Hepatocyte (in vitro differentiated cells): ENCODE data around the gene TFDP1. TPM values are rescaled to one million over a fixed set of nuclear protein-coding genes. Genes with fewer than 3 reads are reported as not detected.

Source experiments
- DNase-seq: peaks from one replicate; pipeline ENCODE4 v3.0.0-alpha.2; 2016; ENCODE audit warnings: low spot score
- H2AFZ ChIP-seq: fragments of 200-600 bp; sonication (generic); 2 replicates; pipeline ENCODE4 v1.6.0; 2016; ENCODE audit warnings: antibody characterized with exemption, mild to moderate bottlenecking
- H3K27ac ChIP-seq: fragments of 200-600 bp; sonication (generic); 2 replicates; pipeline ENCODE4 v1.5.1; 2016; ENCODE audit warnings: mild to moderate bottlenecking
- H3K27me3 ChIP-seq: fragments of 200-600 bp; sonication (generic); 2 replicates; pipeline ENCODE4 v1.6.1; 2016
- H3K36me3 ChIP-seq: fragments of 200-600 bp; sonication (generic); replicated peaks from 2 replicates; pipeline ENCODE4 v1.5.1; 2016; ENCODE audit warnings: low read depth; ENCODE audit not compliant: insufficient read depth
- H3K4me1 ChIP-seq: fragments of 200-600 bp; sonication (generic); 2 replicates; pipeline ENCODE4 v1.5.1; 2016; ENCODE audit warnings: mild to moderate bottlenecking, moderate library complexity; ENCODE audit not compliant: insufficient read depth
- H3K4me2 ChIP-seq: fragments of 200-600 bp; sonication (generic); 2 replicates; pipeline ENCODE4 v1.6.0; 2016
- H3K4me3 ChIP-seq: fragments of 200-600 bp; sonication (generic); 2 replicates; pipeline ENCODE4 v1.5.1; 2016; ENCODE audit warnings: mild to moderate bottlenecking
- H3K79me2 ChIP-seq: fragments of 200-600 bp; sonication (generic); 2 replicates; pipeline ENCODE4 v1.6.0; 2017; ENCODE audit warnings: mild to moderate bottlenecking
- H3K9me2 ChIP-seq: fragments of 200-600 bp; sonication (generic); replicated peaks from 2 replicates; pipeline ENCODE4 v1.6.0; 2017; ENCODE audit warnings: mild to moderate bottlenecking; ENCODE audit not compliant: insufficient read depth
- H3K9me3 ChIP-seq: fragments of 200-600 bp; sonication (generic); 2 replicates; pipeline ENCODE4 v1.5.1; 2016; ENCODE audit warnings: low read depth, mild to moderate bottlenecking
- H4K20me1 ChIP-seq: fragments of 200-600 bp; sonication (generic); 2 replicates; pipeline ENCODE4 v1.6.0; 2016; ENCODE audit warnings: mild to moderate bottlenecking; ENCODE audit not compliant: insufficient read depth, poor library complexity, severe bottlenecking
- EZH2 ChIP-seq: fragments of 200-600 bp; sonication (generic); IDR thresholded peaks from 2 replicates; pipeline ENCODE4 v1.6.1; 2016; ENCODE audit warnings: antibody characterized with exemption, mild to moderate bottlenecking, borderline replicate concordance
- EZH2phosphoT487 ChIP-seq: fragments of 200-600 bp; sonication (generic); IDR thresholded peaks from one replicate; pipeline ENCODE4 v1.6.1; 2018; ENCODE audit warnings: antibody characterized with exemption, mild to moderate bottlenecking, low read depth, moderate library complexity; ENCODE audit not compliant: unreplicated experiment, severe bottlenecking
- WGBS: methylation state at CpG from one replicate; pipeline ENCODE4 v1.1.6; 2016; ENCODE audit warnings: low lambda C conversion rate; ENCODE audit errors: missing lambda C conversion rate; 5-methylcytosine and 5-hydroxymethylcytosine counted together
- polyA plus RNA-seq: library from polyadenylated mRNA; unstranded; fragments of >200 nt; fragmentation: Nextera tagmentation; extraction: Ambion mirVana; gene quantifications from 2 replicates; pipeline ENCODE4 v1.2.1, GENCODE V29; 2016
- total RNA-seq: library from RNA; depleted of rRNA; stranded (reverse); fragments of >200 nt; gene quantifications from 2 replicates; pipeline ENCODE4 v1.2.3, GENCODE V29; 2014
- TF ChIP-seq, protein P1 (sequence below): fragments of 200-600 bp; sonication (generic); IDR thresholded peaks from 2 replicates; pipeline ENCODE4 v1.5.1; 2016; ENCODE audit warnings: antibody characterized with exemption, mild to moderate bottlenecking; ENCODE audit not compliant: poor library complexity

Gene TFDP1
- total and polyA plus RNA-seq, 2 experiments from 2014 or later, result 54.0 to 62.9 TPM

DNA sequence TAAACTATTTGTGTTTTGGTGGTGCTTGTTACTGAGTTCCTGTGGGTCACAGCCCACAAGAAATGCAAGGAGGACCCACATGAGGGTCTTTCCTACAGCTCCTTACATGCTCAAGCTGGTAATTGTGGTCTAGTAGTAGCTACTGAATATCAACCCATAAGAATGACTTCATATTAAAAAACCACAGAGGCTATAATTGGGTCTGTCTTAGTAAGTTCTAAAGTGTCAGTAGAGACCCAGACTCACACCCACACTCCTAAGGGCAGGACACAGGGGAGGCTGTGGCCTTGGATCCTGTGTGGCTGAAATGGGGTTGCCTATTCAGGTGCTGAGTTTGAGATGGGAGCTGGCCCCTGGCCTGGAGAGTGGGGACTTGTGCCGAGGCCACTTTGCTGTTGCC is 19.6 kb downstream of the TFDP1 start:
- H3K27me3 ChIP-seq, result no peaks in the 10 kb centered on the region
- H4K20me1 ChIP-seq, result no peaks in the 10 kb centered on the region
- 100% methylated on average over 1 of the region's 1 CpG for WGBS
- no peaks in the 10 kb centered on the region for H3K9me3 ChIP-seq
- DNase-seq, result no peak
- peaks cover 78% of the 10 kb centered on the region for H3K79me2 ChIP-seq
- no peak overlapping the region for H3K4me3 ChIP-seq
- TF ChIP-seq, protein P1, sequence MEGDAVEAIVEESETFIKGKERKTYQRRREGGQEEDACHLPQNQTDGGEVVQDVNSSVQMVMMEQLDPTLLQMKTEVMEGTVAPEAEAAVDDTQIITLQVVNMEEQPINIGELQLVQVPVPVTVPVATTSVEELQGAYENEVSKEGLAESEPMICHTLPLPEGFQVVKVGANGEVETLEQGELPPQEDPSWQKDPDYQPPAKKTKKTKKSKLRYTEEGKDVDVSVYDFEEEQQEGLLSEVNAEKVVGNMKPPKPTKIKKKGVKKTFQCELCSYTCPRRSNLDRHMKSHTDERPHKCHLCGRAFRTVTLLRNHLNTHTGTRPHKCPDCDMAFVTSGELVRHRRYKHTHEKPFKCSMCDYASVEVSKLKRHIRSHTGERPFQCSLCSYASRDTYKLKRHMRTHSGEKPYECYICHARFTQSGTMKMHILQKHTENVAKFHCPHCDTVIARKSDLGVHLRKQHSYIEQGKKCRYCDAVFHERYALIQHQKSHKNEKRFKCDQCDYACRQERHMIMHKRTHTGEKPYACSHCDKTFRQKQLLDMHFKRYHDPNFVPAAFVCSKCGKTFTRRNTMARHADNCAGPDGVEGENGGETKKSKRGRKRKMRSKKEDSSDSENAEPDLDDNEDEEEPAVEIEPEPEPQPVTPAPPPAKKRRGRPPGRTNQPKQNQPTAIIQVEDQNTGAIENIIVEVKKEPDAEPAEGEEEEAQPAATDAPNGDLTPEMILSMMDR, result no peak
- TF ChIP-seq EZH2, result no peak
- no peak for TF ChIP-seq EZH2phosphoT487
- H3K4me2 ChIP-seq, result no peak overlapping the region
- no peaks in the 10 kb centered on the region for H3K36me3 ChIP-seq
- H3K4me1 ChIP-seq, result no peaks in the 10 kb centered on the region
- no peak overlapping the region for H2AFZ ChIP-seq
- no peak overlapping the region for H3K27ac ChIP-seq
- no peaks in the 10 kb centered on the region for H3K9me2 ChIP-seq

DNA sequence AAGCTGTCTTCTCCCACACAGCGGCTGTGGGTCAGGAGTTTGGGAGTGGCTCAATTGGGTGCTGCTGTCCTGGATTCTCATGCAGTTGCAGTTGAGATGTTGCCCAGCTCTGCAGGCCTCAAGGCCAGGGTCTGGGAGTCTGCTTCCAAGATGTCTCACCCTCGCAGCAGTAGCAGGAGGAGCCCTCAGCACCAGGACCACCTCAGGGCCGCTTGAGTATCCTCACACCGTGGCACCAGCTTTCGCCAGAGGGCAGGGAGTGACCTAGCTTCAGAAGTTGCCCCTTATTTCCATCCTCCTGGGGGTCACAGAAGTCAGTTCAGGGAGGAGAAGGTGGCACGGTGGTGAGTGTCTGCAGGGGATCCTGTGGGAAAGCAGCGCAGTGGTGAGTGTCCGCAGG is 20.9 kb downstream of the TFDP1 start:
- DNase-seq, result no peak
- Histone ChIP-seq H2AFZ (no peak overlapping the region), H3K9me3 (no peaks in the 10 kb centered on the region), H3K27ac (no peak overlapping the region), H3K4me2 (no peak overlapping the region), H3K4me1 (no peaks in the 10 kb centered on the region), H3K36me3 (no peaks in the 10 kb centered on the region), H4K20me1 (no peaks in the 10 kb centered on the region), H3K79me2 (peaks cover 78% of the 10 kb centered on the region), H3K27me3 (no peaks in the 10 kb centered on the region), H3K4me3 (no peak overlapping the region), H3K9me2 (no peaks in the 10 kb centered on the region)
- WGBS, result 95% methylated on average over 8 of the region's 8 CpGs
- TF ChIP-seq, protein P1, result no peak
- TF ChIP-seq EZH2 (no peak), EZH2phosphoT487 (no peak)

DNA sequence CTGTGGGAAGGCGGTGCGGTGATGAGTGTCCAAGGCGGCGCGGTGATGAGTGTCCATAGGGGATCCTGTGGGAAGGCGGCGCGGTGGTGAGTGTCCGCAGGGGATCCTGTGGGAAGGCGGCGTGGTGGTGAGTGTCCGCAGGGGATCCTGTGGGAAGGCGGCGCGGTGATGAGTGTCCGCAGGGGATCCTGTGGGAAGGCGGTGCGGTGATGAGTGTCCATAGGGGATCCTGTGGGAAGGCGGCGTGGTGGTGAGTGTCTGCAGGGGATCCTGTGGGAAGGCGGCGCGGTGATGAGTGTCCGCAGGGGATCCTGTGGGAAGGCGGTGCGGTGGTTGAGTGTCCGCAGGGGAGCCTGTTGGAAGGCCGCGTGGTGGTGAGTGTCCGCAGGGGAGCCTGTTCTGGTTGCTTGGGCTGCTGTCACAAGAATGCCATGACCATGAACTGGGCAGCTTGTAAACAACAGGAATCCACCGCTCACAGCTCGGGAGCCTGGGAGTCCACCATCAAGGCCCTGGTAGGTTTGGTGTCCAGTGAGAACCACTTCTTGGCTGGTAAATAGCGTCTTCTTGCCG is 21.4 kb downstream of the TFDP1 start:
- H3K9me2 ChIP-seq, result no peaks in the 10 kb centered on the region
- H3K9me3 ChIP-seq, result no peaks in the 10 kb centered on the region
- H3K79me2 ChIP-seq, result peaks cover 78% of the 10 kb centered on the region
- H3K4me3 ChIP-seq, result no peak overlapping the region
- H3K4me1 ChIP-seq, result no peaks in the 10 kb centered on the region
- WGBS, result 97% methylated on average over 20 of the region's 34 CpGs
- H3K36me3 ChIP-seq, result no peaks in the 10 kb centered on the region
- no peak overlapping the region for H3K4me2 ChIP-seq
- TF ChIP-seq, protein P1, result no peak
- TF ChIP-seq EZH2phosphoT487 (no peak), EZH2 (no peak)
- H2AFZ ChIP-seq, result no peak overlapping the region
- DNase-seq, result no peak
- H3K27me3 ChIP-seq, result no peaks in the 10 kb centered on the region
- no peak overlapping the region for H3K27ac ChIP-seq
- no peaks in the 10 kb centered on the region for H4K20me1 ChIP-seq
